H1 (cell line): ENCODE measurements around the gene CACNA1D. TPM values are rescaled to one million over a fixed set of nuclear protein-coding genes. Genes with fewer than 3 reads are reported as not detected.

Source experiments
- GABPA ChIP-seq: IDR thresholded peaks from 2 replicates; pipeline ENCODE4 v1.6.1; 2011; ENCODE audit warnings: mild to moderate bottlenecking, low read length, moderate library complexity, borderline replicate concordance; ENCODE audit not compliant: insufficient read depth
- KDM4A ChIP-seq: IDR thresholded peaks from one replicate; pipeline ENCODE4 v1.7.1; 2012; ENCODE audit warnings: low read depth, mild to moderate bottlenecking, moderate library complexity, low read length, inconsistent platforms; ENCODE audit not compliant: severe bottlenecking
- SP2 ChIP-seq: IDR thresholded peaks from 2 replicates; pipeline ENCODE4 v1.6.1; 2012; ENCODE audit warnings: mild to moderate bottlenecking, low read length, inconsistent platforms
- SUZ12 ChIP-seq: fragments of 200-600 bp; sonication (generic); IDR thresholded peaks from 2 replicates; pipeline ENCODE4 v1.6.1; 2012; ENCODE audit warnings: mild to moderate bottlenecking, inconsistent platforms, low read length, moderate library complexity, mixed read lengths
- ZNF274 ChIP-seq: IDR thresholded peaks from 2 replicates; pipeline ENCODE4 v1.7.0; 2012; ENCODE audit warnings: low read length, borderline replicate concordance; ENCODE audit errors: extremely low read depth
- polyA plus RNA-seq, 7 experiments: library from polyadenylated mRNA; depleted of rRNA in 3 of 7; stranded (reverse) in 5 of 7; unstranded in 2 of 7; fragments of >200 nt in 5 of 7; fragments of 200-250 nt in 2 of 7; gene quantifications; 1 replicate in 5 of 7; 2 replicates in 1 of 7; 4 replicates in 1 of 7; pipeline versions ENCODE4 v1.2.1 to v1.2.3, GENCODE V29; 2011 to 2013; ENCODE audit warnings: missing spikeins in 2 of 7, mixed read lengths in 2 of 7
- total RNA-seq: library from RNA; stranded (reverse); fragmentation: NEBNext Ultra II Directional; extraction: Animal tissue kit (Norgen Biotek cat#: 25700); gene quantifications from 2 replicates; pipeline ENCODE4 v1.2.1, GENCODE V29; 2021
- TF ChIP-seq, protein P1 (sequence below): fragments of 300-600 bp; sonication (generic); IDR thresholded peaks from 2 replicates; pipeline ENCODE4 v1.7.1; 2012; ENCODE audit warnings: low read length, moderate library complexity, mild to moderate bottlenecking, inconsistent platforms; ENCODE audit not compliant: insufficient replicate concordance
- TF ChIP-seq, protein P2 (sequence below): IDR thresholded peaks from 2 replicates; pipeline ENCODE4 v1.6.1; 2012; ENCODE audit warnings: low read length, inconsistent platforms

The CACNA1D gene
- total and polyA plus RNA-seq, 2 of the 8 experiments (the other 6 are each of a cell fraction or from before 2014, with no cell fraction given), result 2.0 to 2.9 TPM

GRCh38 chr3:53460326-53460725, 34.1 kb upstream of the CACNA1D start (continued):
- TF ChIP-seq, protein P1, sequence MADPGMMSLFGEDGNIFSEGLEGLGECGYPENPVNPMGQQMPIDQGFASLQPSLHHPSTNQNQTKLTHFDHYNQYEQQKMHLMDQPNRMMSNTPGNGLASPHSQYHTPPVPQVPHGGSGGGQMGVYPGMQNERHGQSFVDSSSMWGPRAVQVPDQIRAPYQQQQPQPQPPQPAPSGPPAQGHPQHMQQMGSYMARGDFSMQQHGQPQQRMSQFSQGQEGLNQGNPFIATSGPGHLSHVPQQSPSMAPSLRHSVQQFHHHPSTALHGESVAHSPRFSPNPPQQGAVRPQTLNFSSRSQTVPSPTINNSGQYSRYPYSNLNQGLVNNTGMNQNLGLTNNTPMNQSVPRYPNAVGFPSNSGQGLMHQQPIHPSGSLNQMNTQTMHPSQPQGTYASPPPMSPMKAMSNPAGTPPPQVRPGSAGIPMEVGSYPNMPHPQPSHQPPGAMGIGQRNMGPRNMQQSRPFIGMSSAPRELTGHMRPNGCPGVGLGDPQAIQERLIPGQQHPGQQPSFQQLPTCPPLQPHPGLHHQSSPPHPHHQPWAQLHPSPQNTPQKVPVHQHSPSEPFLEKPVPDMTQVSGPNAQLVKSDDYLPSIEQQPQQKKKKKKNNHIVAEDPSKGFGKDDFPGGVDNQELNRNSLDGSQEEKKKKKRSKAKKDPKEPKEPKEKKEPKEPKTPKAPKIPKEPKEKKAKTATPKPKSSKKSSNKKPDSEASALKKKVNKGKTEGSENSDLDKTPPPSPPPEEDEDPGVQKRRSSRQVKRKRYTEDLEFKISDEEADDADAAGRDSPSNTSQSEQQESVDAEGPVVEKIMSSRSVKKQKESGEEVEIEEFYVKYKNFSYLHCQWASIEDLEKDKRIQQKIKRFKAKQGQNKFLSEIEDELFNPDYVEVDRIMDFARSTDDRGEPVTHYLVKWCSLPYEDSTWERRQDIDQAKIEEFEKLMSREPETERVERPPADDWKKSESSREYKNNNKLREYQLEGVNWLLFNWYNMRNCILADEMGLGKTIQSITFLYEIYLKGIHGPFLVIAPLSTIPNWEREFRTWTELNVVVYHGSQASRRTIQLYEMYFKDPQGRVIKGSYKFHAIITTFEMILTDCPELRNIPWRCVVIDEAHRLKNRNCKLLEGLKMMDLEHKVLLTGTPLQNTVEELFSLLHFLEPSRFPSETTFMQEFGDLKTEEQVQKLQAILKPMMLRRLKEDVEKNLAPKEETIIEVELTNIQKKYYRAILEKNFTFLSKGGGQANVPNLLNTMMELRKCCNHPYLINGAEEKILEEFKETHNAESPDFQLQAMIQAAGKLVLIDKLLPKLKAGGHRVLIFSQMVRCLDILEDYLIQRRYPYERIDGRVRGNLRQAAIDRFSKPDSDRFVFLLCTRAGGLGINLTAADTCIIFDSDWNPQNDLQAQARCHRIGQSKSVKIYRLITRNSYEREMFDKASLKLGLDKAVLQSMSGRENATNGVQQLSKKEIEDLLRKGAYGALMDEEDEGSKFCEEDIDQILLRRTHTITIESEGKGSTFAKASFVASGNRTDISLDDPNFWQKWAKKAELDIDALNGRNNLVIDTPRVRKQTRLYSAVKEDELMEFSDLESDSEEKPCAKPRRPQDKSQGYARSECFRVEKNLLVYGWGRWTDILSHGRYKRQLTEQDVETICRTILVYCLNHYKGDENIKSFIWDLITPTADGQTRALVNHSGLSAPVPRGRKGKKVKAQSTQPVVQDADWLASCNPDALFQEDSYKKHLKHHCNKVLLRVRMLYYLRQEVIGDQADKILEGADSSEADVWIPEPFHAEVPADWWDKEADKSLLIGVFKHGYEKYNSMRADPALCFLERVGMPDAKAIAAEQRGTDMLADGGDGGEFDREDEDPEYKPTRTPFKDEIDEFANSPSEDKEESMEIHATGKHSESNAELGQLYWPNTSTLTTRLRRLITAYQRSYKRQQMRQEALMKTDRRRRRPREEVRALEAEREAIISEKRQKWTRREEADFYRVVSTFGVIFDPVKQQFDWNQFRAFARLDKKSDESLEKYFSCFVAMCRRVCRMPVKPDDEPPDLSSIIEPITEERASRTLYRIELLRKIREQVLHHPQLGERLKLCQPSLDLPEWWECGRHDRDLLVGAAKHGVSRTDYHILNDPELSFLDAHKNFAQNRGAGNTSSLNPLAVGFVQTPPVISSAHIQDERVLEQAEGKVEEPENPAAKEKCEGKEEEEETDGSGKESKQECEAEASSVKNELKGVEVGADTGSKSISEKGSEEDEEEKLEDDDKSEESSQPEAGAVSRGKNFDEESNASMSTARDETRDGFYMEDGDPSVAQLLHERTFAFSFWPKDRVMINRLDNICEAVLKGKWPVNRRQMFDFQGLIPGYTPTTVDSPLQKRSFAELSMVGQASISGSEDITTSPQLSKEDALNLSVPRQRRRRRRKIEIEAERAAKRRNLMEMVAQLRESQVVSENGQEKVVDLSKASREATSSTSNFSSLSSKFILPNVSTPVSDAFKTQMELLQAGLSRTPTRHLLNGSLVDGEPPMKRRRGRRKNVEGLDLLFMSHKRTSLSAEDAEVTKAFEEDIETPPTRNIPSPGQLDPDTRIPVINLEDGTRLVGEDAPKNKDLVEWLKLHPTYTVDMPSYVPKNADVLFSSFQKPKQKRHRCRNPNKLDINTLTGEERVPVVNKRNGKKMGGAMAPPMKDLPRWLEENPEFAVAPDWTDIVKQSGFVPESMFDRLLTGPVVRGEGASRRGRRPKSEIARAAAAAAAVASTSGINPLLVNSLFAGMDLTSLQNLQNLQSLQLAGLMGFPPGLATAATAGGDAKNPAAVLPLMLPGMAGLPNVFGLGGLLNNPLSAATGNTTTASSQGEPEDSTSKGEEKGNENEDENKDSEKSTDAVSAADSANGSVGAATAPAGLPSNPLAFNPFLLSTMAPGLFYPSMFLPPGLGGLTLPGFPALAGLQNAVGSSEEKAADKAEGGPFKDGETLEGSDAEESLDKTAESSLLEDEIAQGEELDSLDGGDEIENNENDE, result no peak
- TF ChIP-seq KDM4A, result no peak
- TF ChIP-seq, protein P2, sequence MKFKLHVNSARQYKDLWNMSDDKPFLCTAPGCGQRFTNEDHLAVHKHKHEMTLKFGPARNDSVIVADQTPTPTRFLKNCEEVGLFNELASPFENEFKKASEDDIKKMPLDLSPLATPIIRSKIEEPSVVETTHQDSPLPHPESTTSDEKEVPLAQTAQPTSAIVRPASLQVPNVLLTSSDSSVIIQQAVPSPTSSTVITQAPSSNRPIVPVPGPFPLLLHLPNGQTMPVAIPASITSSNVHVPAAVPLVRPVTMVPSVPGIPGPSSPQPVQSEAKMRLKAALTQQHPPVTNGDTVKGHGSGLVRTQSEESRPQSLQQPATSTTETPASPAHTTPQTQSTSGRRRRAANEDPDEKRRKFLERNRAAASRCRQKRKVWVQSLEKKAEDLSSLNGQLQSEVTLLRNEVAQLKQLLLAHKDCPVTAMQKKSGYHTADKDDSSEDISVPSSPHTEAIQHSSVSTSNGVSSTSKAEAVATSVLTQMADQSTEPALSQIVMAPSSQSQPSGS, result no peak
- no peak for TF ChIP-seq SP2
- no peak for TF ChIP-seq SUZ12
- no peak for TF ChIP-seq GABPA
- TF ChIP-seq ZNF274, result no peak
